SK-N-MC (cell line): Measurements from ENCODE around the gene CCL21.

Experiments used
- EZH2 ChIP-seq: fragments of 200-600 bp; sonication (generic); IDR thresholded peaks from one replicate; pipeline ENCODE4 v1.6.1; 2017; ENCODE audit warnings: antibody characterized with exemption
- POLR2AphosphoS5 ChIP-seq: IDR thresholded peaks from 2 replicates; pipeline ENCODE4 v1.6.1; 2012; ENCODE audit warnings: mild to moderate bottlenecking, low read depth, low read length, borderline replicate concordance

GRCh38 chr9:34671307-34671706, 38.6 kb downstream of the CCL21 start:
- TF ChIP-seq EZH2 = no peak
- TF ChIP-seq POLR2AphosphoS5 = no peak
